Measurements from ENCODE around the gene MARVELD3.
"Not testable (repeated sequence)": the region's sequence is repeated elsewhere in the genome, so short reads cannot be mapped to it uniquely, and the experiment has no call there.

The MARVELD3 gene

GRCh38 chr16:71626018-71626857, at the start of gene MARVELD3:
MARVELD3 (plus strand) TSS chr16:71626184; CDS start chr16:71626230, 46 bp downstream.
- no peak for DNase-seq

- no peak for DNase-seq
Measured at GRCh38 chr16:71576971-71577370, 49.0 kb upstream of the MARVELD3 start, which contains the start of gene TAT. TAT (minus strand) TSS chr16:71577092; CDS start chr16:71576415, 677 bp downstream.

GRCh38 chr16:71582553-71582848, 43.5 kb upstream of the MARVELD3 start:
- not testable (repeated sequence) for DNase-seq

- DNase-seq, result no peak
Measured at GRCh38 chr16:71584543-71585317, 41.3 kb upstream of the MARVELD3 start.

GRCh38 chr16:71585318-71585703, 40.7 kb upstream of the MARVELD3 start:
- no peak for DNase-seq

GRCh38 chr16:71589334-71589733, 36.6 kb upstream of the MARVELD3 start:
- not testable (repeated sequence) for DNase-seq

- DNase-seq, result not testable (repeated sequence)
Measured at GRCh38 chr16:71590071-71590470, 35.9 kb upstream of the MARVELD3 start.

GRCh38 chr16:71590584-71590983, 35.4 kb upstream of the MARVELD3 start:
- DNase-seq, result no peak

- DNase-seq, result no peak
Measured at GRCh38 chr16:71591917-71592316, 34.1 kb upstream of the MARVELD3 start.

GRCh38 chr16:71593048-71593999, 32.7 kb upstream of the MARVELD3 start:
- no peak for DNase-seq

- DNase-seq, result no peak
Measured at GRCh38 chr16:71594000-71594646, 31.9 kb upstream of the MARVELD3 start.

- DNase-seq, result not testable (repeated sequence)
Measured at GRCh38 chr16:71595340-71595826, 30.6 kb upstream of the MARVELD3 start.

GRCh38 chr16:71598426-71598825, 27.6 kb upstream of the MARVELD3 start:
- not testable (repeated sequence) for DNase-seq

GRCh38 chr16:71600822-71601221, 25.2 kb upstream of the MARVELD3 start:
- no peak for DNase-seq

GRCh38 chr16:71609066-71609465, 16.9 kb upstream of the MARVELD3 start:
- DNase-seq, result no peak

- no peak for DNase-seq
Measured at GRCh38 chr16:71610447-71610846, 15.5 kb upstream of the MARVELD3 start.

GRCh38 chr16:71610936-71611871, 14.8 kb upstream of the MARVELD3 start:
- DNase-seq, result peak; percentile 54

- not testable (repeated sequence) for DNase-seq
Measured at GRCh38 chr16:71614956-71615355, 11.0 kb upstream of the MARVELD3 start.

- no peak for DNase-seq
Measured at GRCh38 chr16:71618429-71618828, 7.6 kb upstream of the MARVELD3 start.

- DNase-seq, result no peak
Measured at GRCh38 chr16:71622088-71622487, 3.9 kb upstream of the MARVELD3 start.

- no peak for DNase-seq
Measured at GRCh38 chr16:71623597-71623996, 2.4 kb upstream of the MARVELD3 start.
